Measurements from ENCODE around the gene TMEM44. TPM values are rescaled to one million over a fixed set of nuclear protein-coding genes. Genes with fewer than 3 reads are reported as not detected.
A peak's percentile ranks its signal among the peaks of the same experiment; 100 is the strongest.

Gene TMEM44
- total RNA-seq, 2 donors from 2014 or later = 46.1 to 68.2 TPM

GRCh38 chr3:194592798-194593752 is 40.1 kb downstream of the TMEM44 start:
- intact Hi-C loops (cut with DNase I, micrococcal nuclease) = no loop called here
- no peak for ATAC-seq

GRCh38 chr3:194588741-194589140 is 44.5 kb downstream of the TMEM44 start:
- intact Hi-C loops (cut with DNase I, micrococcal nuclease) = no loop called here
- DNase-seq = no peak
- ATAC-seq = no peak

More at GRCh38 chr3:194592798-194593752, 40.1 kb downstream of the TMEM44 start:
- DNase-seq = no peak

DNA sequence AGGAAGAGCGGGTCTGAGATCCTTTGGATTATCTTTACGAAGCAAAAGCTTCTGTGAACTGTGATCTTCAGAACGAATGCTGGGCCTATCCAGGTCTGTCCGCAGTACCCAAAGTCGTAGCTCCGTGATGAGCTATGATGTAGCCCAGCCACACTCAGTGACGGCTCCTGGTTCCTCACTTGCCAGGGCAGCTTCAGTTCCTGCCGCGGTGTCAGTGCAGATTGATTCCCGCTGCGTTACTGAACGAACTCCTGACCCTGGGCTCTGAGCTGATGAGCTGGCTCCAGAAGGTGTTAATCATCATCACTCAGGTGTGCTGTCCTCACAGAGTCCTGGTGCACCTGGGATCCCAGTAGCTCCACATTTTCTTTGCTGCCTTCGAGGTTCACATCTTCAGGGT is 45.0 kb downstream of the TMEM44 start:
- intact Hi-C loops (cut with DNase I, micrococcal nuclease) = no loop called here
- ATAC-seq = no peak
- no peak for DNase-seq

GRCh38 chr3:194587438-194587931 is 45.7 kb downstream of the TMEM44 start:
- intact Hi-C loops (cut with DNase I, micrococcal nuclease) = no loop called here
- no peak for ATAC-seq
- DNase-seq = no peak

DNA sequence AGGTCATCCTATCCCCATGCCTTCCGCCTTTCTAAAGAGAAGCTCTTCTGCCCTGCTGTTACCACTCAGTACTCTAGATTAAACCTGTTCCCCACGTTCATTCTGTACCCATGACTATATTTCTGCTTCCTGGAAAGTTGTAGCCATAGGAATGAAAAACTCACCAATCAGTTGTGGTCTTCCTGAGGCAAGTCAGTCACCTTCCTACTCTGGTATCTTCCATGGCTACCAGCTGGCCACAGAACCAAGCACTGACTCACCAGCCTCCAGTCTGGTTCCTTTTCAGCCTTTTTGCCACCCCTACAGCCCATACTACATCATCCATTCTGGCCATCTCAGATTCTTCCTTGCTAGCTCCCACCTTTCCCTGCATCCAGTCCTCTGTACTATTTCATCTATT is 46.4 kb downstream of the TMEM44 start:
- intact Hi-C loops (cut with DNase I, micrococcal nuclease) = no loop called here
- ATAC-seq (no peak), DNase-seq (no peak)

DNA sequence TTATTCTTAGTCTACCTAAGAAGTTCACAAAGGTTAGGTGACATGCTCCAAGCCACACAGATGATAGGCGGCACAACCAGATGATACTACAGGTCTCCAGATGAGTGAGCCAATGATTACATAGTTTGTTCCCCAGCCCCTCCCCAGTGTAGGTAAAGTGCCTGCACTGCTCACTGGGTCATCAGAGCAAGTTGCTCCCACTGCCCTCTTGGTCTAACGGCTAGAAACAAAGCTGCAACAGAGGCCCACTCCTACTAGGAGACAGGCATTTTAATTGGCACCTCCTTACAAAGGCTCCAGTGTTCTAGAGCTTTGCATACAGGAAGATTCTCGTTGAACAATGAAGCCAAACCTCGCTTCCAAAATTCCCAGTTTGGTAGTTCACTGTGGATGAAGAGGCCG is 47.3 kb downstream of the TMEM44 start:
- intact Hi-C loops (cut with DNase I, micrococcal nuclease) = no loop called here
- no peak for ATAC-seq
- no peak for DNase-seq

- intact Hi-C loops (cut with DNase I, micrococcal nuclease) = no loop called here
- ATAC-seq (no peak), DNase-seq (no peak)
Observed at GRCh38 chr3:194584866-194585265, 48.4 kb downstream of the TMEM44 start.

- ATAC-seq (peak; percentile 39), DNase-seq (no peak)
- intact Hi-C loops (cut with DNase I, micrococcal nuclease) = no loop called here
Observed at GRCh38 chr3:194584320-194584776, 48.9 kb downstream of the TMEM44 start.

- DNase-seq = no peak
- no peak for ATAC-seq
- intact Hi-C loops (cut with DNase I, micrococcal nuclease) = no loop called here
Observed at GRCh38 chr3:194582196-194582905, 50.9 kb downstream of the TMEM44 start.

DNA sequence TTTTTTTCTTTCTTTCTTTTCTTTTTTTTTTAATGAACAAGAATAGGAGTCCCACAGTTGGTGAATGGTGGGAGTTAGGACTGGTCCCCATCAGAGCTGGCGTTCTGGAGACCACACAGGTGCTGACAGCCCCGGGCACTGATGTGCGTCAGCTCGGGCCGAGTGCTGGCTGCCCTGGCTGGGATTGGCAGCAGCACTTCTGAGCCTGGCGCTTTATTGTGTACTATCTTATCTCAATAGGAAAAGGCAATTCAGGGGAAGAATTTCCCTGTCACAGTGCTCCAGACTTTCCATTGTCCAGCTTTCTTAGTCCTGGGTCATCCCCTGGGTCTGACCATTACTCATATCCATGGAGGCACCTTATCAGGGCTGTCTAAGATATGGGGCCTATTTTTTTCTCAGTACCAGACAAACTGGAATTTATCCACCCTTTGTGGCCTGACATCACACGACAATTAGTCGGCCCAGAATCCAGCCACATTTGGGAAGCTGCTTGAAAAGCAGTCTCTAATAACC is 54.1 kb downstream of the TMEM44 start:
- intact Hi-C loops (cut with DNase I, micrococcal nuclease) = loop anchor here in 1 of 2 donors (10.0 kb wide), 1 partner anchor 104 kb away; no protein-coding TSS in a partner anchor
- DNase-seq (no peak), ATAC-seq (no peak)

GRCh38 chr3:194577986-194578905 is 55.0 kb downstream of the TMEM44 start:
- intact Hi-C loops (cut with DNase I, micrococcal nuclease) = loop anchor here in 1 of 2 donors (10.0 kb wide), 1 partner anchor 103 kb away; no protein-coding TSS in a partner anchor
- ATAC-seq (peak; percentile 74), DNase-seq (no peak)

DNA sequence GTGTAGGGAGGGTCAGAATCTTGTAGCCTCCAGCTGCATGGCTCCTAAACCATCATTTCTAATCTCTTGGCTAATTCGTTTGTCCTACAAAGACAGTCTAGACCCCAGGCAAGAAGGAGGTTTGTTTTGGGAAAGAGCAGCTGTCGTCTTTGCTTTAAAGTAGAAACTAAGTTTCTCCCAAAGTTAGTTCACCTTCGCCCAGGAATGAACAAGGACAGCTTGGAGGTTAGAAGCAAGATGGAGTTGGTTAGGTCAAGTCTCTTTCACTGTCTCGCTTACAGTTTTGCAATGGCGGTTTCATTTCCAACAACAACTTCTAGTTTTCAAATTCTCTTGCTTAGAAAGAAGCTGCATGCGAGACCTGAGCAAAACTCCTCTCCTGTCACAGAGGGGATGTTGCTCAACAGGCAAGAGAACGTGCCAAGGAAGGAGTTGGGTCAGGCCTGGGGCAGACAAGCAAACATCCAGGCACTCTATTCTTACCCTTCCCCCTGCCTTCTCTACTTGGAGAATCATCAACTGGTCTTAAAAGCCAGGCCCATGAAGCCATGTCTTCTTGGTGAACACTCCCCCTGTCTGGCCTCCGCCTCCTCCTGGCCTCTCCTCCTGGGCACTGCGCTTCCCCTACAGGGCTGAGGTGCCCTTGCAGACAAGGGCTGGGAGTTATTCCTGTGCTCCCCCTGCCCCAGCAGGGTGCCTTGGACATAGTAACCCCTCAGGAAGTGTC is 57.6 kb downstream of the TMEM44 start:
- no peak for ATAC-seq
- intact Hi-C loops (cut with DNase I, micrococcal nuclease) = loop anchor here in 1 of 2 donors (10.0 kb wide), 1 partner anchor 101 kb away; no protein-coding TSS in a partner anchor
- DNase-seq = no peak

- intact Hi-C loops (cut with DNase I, micrococcal nuclease) = loop anchor here in 1 of 2 donors (10.0 kb wide), 1 partner anchor 100 kb away; no protein-coding TSS in a partner anchor
- ATAC-seq = no peak
- DNase-seq = no peak
Observed at GRCh38 chr3:194574639-194575483, 58.4 kb downstream of the TMEM44 start.

DNA sequence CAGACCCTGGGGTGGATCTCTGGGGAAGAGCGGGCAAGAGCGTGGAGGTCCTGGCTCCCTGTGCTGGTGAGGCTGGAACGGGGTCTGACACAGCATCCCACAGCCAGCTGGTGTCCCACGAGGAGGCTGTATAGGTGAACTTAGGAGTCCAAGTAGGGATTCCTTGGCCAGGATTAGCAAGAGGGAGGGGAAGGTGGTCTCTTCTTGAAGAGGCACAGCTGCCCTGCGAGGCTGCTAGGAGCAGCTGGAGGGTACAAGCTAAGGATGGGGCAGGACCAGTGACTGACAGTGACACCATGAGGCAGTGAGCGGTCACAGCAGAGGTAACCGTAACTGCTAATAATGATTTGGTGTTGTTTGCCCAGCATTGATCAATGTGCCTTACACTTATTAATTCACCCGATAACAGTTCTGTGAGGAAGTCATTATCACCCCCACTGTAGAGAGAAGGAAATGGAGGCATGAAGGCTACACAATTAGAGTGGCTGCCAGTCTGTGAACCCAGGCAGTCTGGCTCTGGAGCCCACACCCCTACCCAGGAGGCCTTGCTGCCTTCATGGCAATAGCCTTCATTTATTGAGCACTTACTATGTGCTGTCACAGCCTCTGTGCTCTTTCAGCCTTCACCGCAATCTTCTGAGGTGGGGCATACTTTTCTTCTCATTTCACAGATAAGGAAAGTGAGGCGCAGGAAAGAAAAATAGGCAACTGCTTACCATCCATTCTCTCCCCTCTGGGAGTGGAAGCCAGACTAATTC is 59.4 kb downstream of the TMEM44 start:
- intact Hi-C loops (cut with DNase I, micrococcal nuclease) = loop anchor here in 1 of 2 donors (10.0 kb wide), 1 partner anchor 99 kb away; no protein-coding TSS in a partner anchor
- ATAC-seq (peak; percentile 88), DNase-seq (peak in 1 of 2 donors; percentile 48)

GRCh38 chr3:194572944-194573491 is 60.2 kb downstream of the TMEM44 start:
- no peak for ATAC-seq

More at GRCh38 chr3:194572944-194573491, 60.2 kb downstream of the TMEM44 start:
- intact Hi-C loops (cut with DNase I, micrococcal nuclease) = loop anchor here in 1 of 2 donors (10.0 kb wide), 1 partner anchor 98 kb away; no protein-coding TSS in a partner anchor
- no peak for DNase-seq
